ENCODE data around the gene CENPVL3.
"Not testable (repeated sequence)": the region's sequence is repeated elsewhere in the genome, so short reads cannot be mapped to it uniquely, and the experiment has no call there.

Gene CENPVL3

GRCh38 chrX:51618241-51619155 lies at the start of gene CENPVL3:
CENPVL3 (minus strand) TSS chrX:51618912; CDS start chrX:51618873, 39 bp downstream.
- not testable (repeated sequence) for DNase-seq (ENCODE audit: low read depth)

GRCh38 chrX:51665981-51666380 lies 47.3 kb upstream of the CENPVL3 start:
- no peak for DNase-seq (ENCODE audit: low read depth)

GRCh38 chrX:51643377-51643776 lies 24.7 kb upstream of the CENPVL3 start:
- DNase-seq (ENCODE audit: low read depth): no peak

- peak; percentile 4 for DNase-seq (ENCODE audit: low read depth)
Observed at GRCh38 chrX:51641421-51642021, 22.8 kb upstream of the CENPVL3 start.

GRCh38 chrX:51636511-51636910 lies 17.8 kb upstream of the CENPVL3 start:
- DNase-seq (ENCODE audit: low read depth): not testable (repeated sequence)

GRCh38 chrX:51614353-51615012 lies 4.2 kb downstream of the CENPVL3 start:
- no peak for DNase-seq (ENCODE audit: low read depth)

GRCh38 chrX:51608766-51609165 lies 9.9 kb downstream of the CENPVL3 start:
- DNase-seq (ENCODE audit: low read depth): no peak

GRCh38 chrX:51608126-51608525 lies 10.6 kb downstream of the CENPVL3 start:
- no peak for DNase-seq (ENCODE audit: low read depth)

- no peak for DNase-seq (ENCODE audit: low read depth)
Observed at GRCh38 chrX:51606446-51606845, 12.3 kb downstream of the CENPVL3 start.

- no peak for DNase-seq (ENCODE audit: low read depth)
Observed at GRCh38 chrX:51598899-51599298, 19.8 kb downstream of the CENPVL3 start.

GRCh38 chrX:51571874-51572273 lies 46.8 kb downstream of the CENPVL3 start:
- DNase-seq (ENCODE audit: low read depth): no peak

- no peak for DNase-seq (ENCODE audit: low read depth)
Observed at GRCh38 chrX:51569561-51569960, 49.2 kb downstream of the CENPVL3 start.

GRCh38 chrX:51568586-51568985 lies 50.1 kb downstream of the CENPVL3 start:
- peak; percentile 10 for DNase-seq (ENCODE audit: low read depth)
